DMS53 (cell line): ENCODE results near the gene SUGCT.
A peak's percentile ranks its signal among the peaks of the same experiment; 100 is the strongest.

Experiments
- DNase-seq: peaks from one replicate; lab custom pipeline; 2025; lab: John Stamatoyannopoulos, UW

The SUGCT gene

GRCh38 chr7:40828686-40829600 is 694.1 kb downstream of the SUGCT start:
- DNase-seq, result no peak

- no peak for DNase-seq
These were observed 698.5 kb downstream of the SUGCT start for GRCh38 chr7:40833191-40833887.

- no peak for DNase-seq
These were observed 699.1 kb downstream of the SUGCT start for GRCh38 chr7:40833888-40834234.

GRCh38 chr7:40836218-40836617 is 701.4 kb downstream of the SUGCT start:
- DNase-seq, result peak; percentile 8

GRCh38 chr7:40839881-40840280 is 705.1 kb downstream of the SUGCT start:
- no peak for DNase-seq

- no peak for DNase-seq
These were observed 706.2 kb downstream of the SUGCT start for GRCh38 chr7:40840990-40841389.

- DNase-seq, result no peak
These were observed 707.8 kb downstream of the SUGCT start for GRCh38 chr7:40842641-40843040.

- DNase-seq, result no peak
These were observed 708.7 kb downstream of the SUGCT start for GRCh38 chr7:40843338-40843985.

- no peak for DNase-seq
These were observed 711.1 kb downstream of the SUGCT start for GRCh38 chr7:40845943-40846342.

- no peak for DNase-seq
These were observed 713.1 kb downstream of the SUGCT start for GRCh38 chr7:40847921-40848320.

GRCh38 chr7:40848541-40849221 is 713.9 kb downstream of the SUGCT start:
- DNase-seq, result no peak

- DNase-seq, result no peak
These were observed 715.2 kb downstream of the SUGCT start for GRCh38 chr7:40850017-40850416.

- DNase-seq, result no peak
These were observed 716.2 kb downstream of the SUGCT start for GRCh38 chr7:40851001-40851400.

- no peak for DNase-seq
These were observed 724.3 kb downstream of the SUGCT start for GRCh38 chr7:40859076-40859475.

GRCh38 chr7:40859965-40860543 is 725.2 kb downstream of the SUGCT start:
- DNase-seq, result no peak

GRCh38 chr7:40865441-40866233 is 730.8 kb downstream of the SUGCT start:
- no peak for DNase-seq

GRCh38 chr7:40866601-40867000 is 731.8 kb downstream of the SUGCT start:
- DNase-seq, result no peak

- DNase-seq, result no peak
These were observed 735.3 kb downstream of the SUGCT start for GRCh38 chr7:40870108-40870507.

GRCh38 chr7:40873248-40873647 is 738.4 kb downstream of the SUGCT start:
- DNase-seq, result no peak

- DNase-seq, result no peak
These were observed 740.0 kb downstream of the SUGCT start for GRCh38 chr7:40874756-40875155.

- no peak for DNase-seq
These were observed 741.8 kb downstream of the SUGCT start for GRCh38 chr7:40876601-40877000.
